Vagina (tissue), 2 donors: Measurements from ENCODE around the gene DIP2B.

ENCODE experiments used
- POLR2A ChIP-seq, 2 donors: fragments of 450-650 bp; IDR thresholded peaks; one replicate each; pipeline ENCODE4 v1.6.1; 2017; ENCODE audit warnings: antibody characterized with exemption in 2 of 2, mild to moderate bottlenecking in 2 of 2, moderate library complexity in 2 of 2
- POLR2AphosphoS5 ChIP-seq, 2 donors: sonication (generic); formaldehyde crosslinking; IDR thresholded peaks; one replicate each; pipeline ENCODE4 v1.9.0; 2017; ENCODE audit warnings: antibody characterized with exemption in 2 of 2, mild to moderate bottlenecking in 2 of 2, low read depth in 1 of 2; ENCODE audit not compliant: insufficient read depth in 1 of 2
- TF ChIP-seq, protein P1 (sequence below), 3 experiments: fragments of 450-650 bp in 2 of 3; fragments of 200-600 bp in 1 of 3; sonication (generic) in 1 of 3; IDR thresholded peaks; one replicate each; pipeline ENCODE4 v1.5.1; 2017 to 2019; ENCODE audit warnings: antibody characterized with exemption in 3 of 3, mild to moderate bottlenecking in 2 of 3, moderate library complexity in 2 of 3

DNA sequence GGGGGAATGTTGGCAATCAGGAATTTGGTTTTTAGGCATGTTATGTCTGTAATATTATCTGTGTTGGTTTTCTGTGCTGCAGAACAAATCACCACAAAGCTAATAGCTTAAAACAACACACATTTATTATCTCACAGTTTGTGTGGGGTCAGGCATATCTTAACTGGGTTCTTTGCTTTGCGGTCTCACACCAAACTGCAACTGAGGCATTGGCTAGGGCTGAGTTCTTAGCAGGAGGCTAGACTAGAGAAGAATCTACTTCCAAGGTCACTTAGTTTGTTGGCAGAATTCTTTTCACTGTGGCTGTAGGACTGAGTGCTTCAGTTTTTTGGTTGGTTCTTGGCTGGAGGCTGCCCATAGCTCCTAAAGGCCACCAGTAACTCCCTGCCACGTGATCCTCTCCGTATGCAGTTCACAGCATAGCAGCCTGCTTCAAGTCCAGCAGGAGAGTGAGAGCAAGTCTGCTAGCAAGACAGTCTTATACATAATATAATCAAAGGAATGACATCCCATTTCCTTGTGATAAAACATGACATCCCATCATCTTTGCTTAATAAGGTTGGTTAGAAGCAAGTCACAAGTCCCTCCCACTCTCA lies 280.7 kb downstream of the DIP2B start:
- no peak for TF ChIP-seq POLR2AphosphoS5 (IDR thresholded peaks at IDR 0.05; ENCODE audit: insufficient read depth in 1 of 2, low read depth in 1 of 2)
- TF ChIP-seq, protein P1, sequence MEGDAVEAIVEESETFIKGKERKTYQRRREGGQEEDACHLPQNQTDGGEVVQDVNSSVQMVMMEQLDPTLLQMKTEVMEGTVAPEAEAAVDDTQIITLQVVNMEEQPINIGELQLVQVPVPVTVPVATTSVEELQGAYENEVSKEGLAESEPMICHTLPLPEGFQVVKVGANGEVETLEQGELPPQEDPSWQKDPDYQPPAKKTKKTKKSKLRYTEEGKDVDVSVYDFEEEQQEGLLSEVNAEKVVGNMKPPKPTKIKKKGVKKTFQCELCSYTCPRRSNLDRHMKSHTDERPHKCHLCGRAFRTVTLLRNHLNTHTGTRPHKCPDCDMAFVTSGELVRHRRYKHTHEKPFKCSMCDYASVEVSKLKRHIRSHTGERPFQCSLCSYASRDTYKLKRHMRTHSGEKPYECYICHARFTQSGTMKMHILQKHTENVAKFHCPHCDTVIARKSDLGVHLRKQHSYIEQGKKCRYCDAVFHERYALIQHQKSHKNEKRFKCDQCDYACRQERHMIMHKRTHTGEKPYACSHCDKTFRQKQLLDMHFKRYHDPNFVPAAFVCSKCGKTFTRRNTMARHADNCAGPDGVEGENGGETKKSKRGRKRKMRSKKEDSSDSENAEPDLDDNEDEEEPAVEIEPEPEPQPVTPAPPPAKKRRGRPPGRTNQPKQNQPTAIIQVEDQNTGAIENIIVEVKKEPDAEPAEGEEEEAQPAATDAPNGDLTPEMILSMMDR (IDR thresholded peaks at IDR 0.05): no peak
- TF ChIP-seq POLR2A (IDR thresholded peaks at IDR 0.05): no peak
